ENCODE data around the gene MRRF. TPM values are rescaled to one million over a fixed set of nuclear protein-coding genes. Genes with fewer than 3 reads are reported as not detected.
A peak's percentile ranks its signal among the peaks of the same experiment; 100 is the strongest.

MRRF gene
- polyA plus RNA-seq, 1 donor (not counting 4 experiments of a cell fraction or from before 2014, with no cell fraction given) = 82.6 TPM

GRCh38 chr9:122218935-122219855 lies 45.5 kb upstream of the MRRF start:
- TF ChIP-seq EZH2 (IDR thresholded peaks at IDR 0.05; ENCODE audit: low read length) (peak; percentile 52), CTCF (optimal IDR thresholded peaks at IDR 0.05 in 1 of 3, IDR thresholded peaks at IDR 0.05 in 1 of 3, conservative IDR thresholded peaks at IDR 0.05 in 1 of 3; ENCODE audit: extremely low read depth in 1 of 3, insufficient read depth in 2 of 3, low read length in 3 of 3) (no peak)
- FAIRE-seq (no peak), DNase-seq (ENCODE audit: low read depth, low spot score) (no peak)
- H4K20me1 ChIP-seq (ENCODE audit: control insufficient read depth, extremely low read depth, insufficient read depth, low read length) = peaks cover 3% of the 10 kb centered on the region
- dilution Hi-C loops (cut with MboI; ENCODE audit: extremely low pct_ligation_motif_present, low sequenced_read_pairs) = no loop called here
- no peak overlapping the region for H2AFZ ChIP-seq (ENCODE audit: control insufficient read depth, low read length)
- no peak overlapping the region for H3K27ac ChIP-seq (ENCODE audit: control insufficient read depth, insufficient read depth, low read length)
- H3K4me1 ChIP-seq (ENCODE audit: control insufficient read depth, extremely low read depth, insufficient read depth, low read length) = peaks cover 11% of the 10 kb centered on the region
- no peaks in the 10 kb centered on the region for H3K36me3 ChIP-seq (ENCODE audit: control insufficient read depth in 2 of 2, extremely low read depth in 1 of 2, insufficient read depth in 2 of 2, low read length in 2 of 2)
- peaks cover 98% of the 10 kb centered on the region for H3K27me3 ChIP-seq (ENCODE audit: control insufficient read depth, extremely low read depth, insufficient read depth, low read length)
- H3K79me2 ChIP-seq (ENCODE audit: control insufficient read depth, insufficient read depth, low read length) = no peaks in the 10 kb centered on the region
- H3K9me3 ChIP-seq (ENCODE audit: control insufficient read depth, low read depth, low read length) = no peaks in the 10 kb centered on the region
- peak overlapping the region in 1 of 3 experiments; percentile 45 for H3K4me3 ChIP-seq (ENCODE audit: control insufficient read depth in 2 of 3, extremely low read depth in 1 of 3, insufficient read depth in 2 of 3, low read depth in 1 of 3, low read length in 3 of 3)
- H3K4me2 ChIP-seq (ENCODE audit: control insufficient read depth, extremely low read depth, insufficient read depth, low read depth, low read length) = peak overlapping the region; percentile 57
- no peaks in the 10 kb centered on the region for H3K9me1 ChIP-seq (ENCODE audit: control insufficient read depth, extremely low read depth, insufficient read depth, low read length)
- no peak overlapping the region for H3K9ac ChIP-seq (ENCODE audit: control insufficient read depth, extremely low read depth, insufficient read depth, low read length)

- DNase-seq (ENCODE audit: low read depth, low spot score) (no peak), FAIRE-seq (no peak)
- peak overlapping the region; percentile 57 for H3K4me2 ChIP-seq (ENCODE audit: control insufficient read depth, extremely low read depth, insufficient read depth, low read depth, low read length)
- no peaks in the 10 kb centered on the region for H3K9me3 ChIP-seq (ENCODE audit: control insufficient read depth, low read depth, low read length)
- H3K27ac ChIP-seq (ENCODE audit: control insufficient read depth, insufficient read depth, low read length) = no peak overlapping the region
- H2AFZ ChIP-seq (ENCODE audit: control insufficient read depth, low read length) = no peak overlapping the region
- dilution Hi-C loops (cut with MboI; ENCODE audit: extremely low pct_ligation_motif_present, low sequenced_read_pairs) = no loop called here
- peaks cover 7% of the 10 kb centered on the region for H3K4me1 ChIP-seq (ENCODE audit: control insufficient read depth, extremely low read depth, insufficient read depth, low read length)
- TF ChIP-seq EZH2 (IDR thresholded peaks at IDR 0.05; ENCODE audit: low read length) (peak; percentile 88), CTCF (optimal IDR thresholded peaks at IDR 0.05 in 1 of 3, IDR thresholded peaks at IDR 0.05 in 1 of 3, conservative IDR thresholded peaks at IDR 0.05 in 1 of 3; ENCODE audit: extremely low read depth in 1 of 3, insufficient read depth in 2 of 3, low read length in 3 of 3) (no peak)
- H3K9ac ChIP-seq (ENCODE audit: control insufficient read depth, extremely low read depth, insufficient read depth, low read length) = no peak overlapping the region
- peaks cover 100% of the 10 kb centered on the region for H3K27me3 ChIP-seq (ENCODE audit: control insufficient read depth, extremely low read depth, insufficient read depth, low read length)
- no peaks in the 10 kb centered on the region for H3K9me1 ChIP-seq (ENCODE audit: control insufficient read depth, extremely low read depth, insufficient read depth, low read length)
- peaks cover 3% of the 10 kb centered on the region for H4K20me1 ChIP-seq (ENCODE audit: control insufficient read depth, extremely low read depth, insufficient read depth, low read length)
- no peaks in the 10 kb centered on the region for H3K36me3 ChIP-seq (ENCODE audit: control insufficient read depth in 2 of 2, extremely low read depth in 1 of 2, insufficient read depth in 2 of 2, low read length in 2 of 2)
- no peaks in the 10 kb centered on the region for H3K79me2 ChIP-seq (ENCODE audit: control insufficient read depth, insufficient read depth, low read length)
- H3K4me3 ChIP-seq (ENCODE audit: control insufficient read depth in 2 of 3, extremely low read depth in 1 of 3, insufficient read depth in 2 of 3, low read depth in 1 of 3, low read length in 3 of 3) = peak overlapping the region in 1 of 3 experiments; percentile 45
These were observed 44.6 kb upstream of the MRRF start for GRCh38 chr9:122219856-122220672.

Data from keratinocyte (primary cell).